OCI-M2 (cell line): ENCODE results near the gene MARS1.

Experiments
- DNase-seq: peaks from one replicate; lab custom pipeline; 2025; ENCODE audit not compliant: unreplicated experiment; lab: John Stamatoyannopoulos, UW

The MARS1 gene

DNA sequence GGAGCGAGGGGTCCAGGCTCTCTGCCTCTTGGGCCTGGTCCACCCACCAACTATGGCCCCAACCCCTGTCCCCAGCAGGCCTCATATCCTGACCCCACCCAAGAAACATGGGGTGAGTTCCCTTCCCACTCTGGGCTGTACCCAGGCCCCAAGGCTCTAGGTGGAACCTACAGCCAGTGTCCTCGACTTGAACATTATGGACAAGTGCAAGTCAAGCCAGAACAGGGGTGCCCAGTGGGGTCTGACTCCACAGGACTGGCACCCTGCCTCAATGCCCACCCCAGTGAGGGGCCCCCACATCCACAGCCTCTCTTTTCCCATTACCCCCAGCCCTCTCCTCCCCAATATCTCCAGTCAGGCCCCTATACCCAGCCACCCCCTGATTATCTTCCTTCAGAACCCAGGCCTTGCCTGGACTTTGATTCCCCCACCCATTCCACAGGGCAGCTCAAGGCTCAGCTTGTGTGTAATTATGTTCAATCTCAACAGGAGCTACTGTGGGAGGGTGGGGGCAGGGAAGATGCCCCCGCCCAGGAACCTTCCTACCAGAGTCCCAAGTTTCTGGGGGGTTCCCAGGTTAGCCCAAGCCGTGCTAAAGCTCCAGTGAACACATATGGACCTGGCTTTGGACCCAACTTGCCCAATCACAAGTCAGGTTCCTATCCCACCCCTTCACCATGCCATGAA is 16.8 kb upstream of the MARS1 start:
- DNase-seq, result no peak

DNA sequence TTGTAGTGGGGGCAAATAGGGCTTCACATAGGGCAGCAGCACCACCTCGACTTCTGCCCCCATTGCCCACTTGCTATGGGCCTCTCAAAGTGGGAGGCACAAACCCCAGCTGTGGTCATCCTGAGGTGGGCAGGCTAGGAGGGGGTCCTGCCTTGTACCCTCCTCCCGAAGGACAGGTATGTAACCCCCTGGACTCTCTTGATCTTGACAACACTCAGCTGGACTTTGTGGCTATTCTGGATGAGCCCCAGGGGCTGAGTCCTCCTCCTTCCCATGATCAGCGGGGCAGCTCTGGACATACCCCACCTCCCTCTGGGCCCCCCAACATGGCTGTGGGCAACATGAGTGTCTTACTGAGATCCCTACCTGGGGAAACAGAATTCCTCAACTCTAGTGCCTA is 16.2 kb upstream of the MARS1 start:
- no peak for DNase-seq

- DNase-seq, result no peak
These were observed 15.5 kb upstream of the MARS1 start for GRCh38 chr12:57472391-57472790.

GRCh38 chr12:57473392-57473791 is 14.5 kb upstream of the MARS1 start:
- DNase-seq, result no peak

- DNase-seq, result no peak
These were observed 14.0 kb upstream of the MARS1 start for GRCh38 chr12:57473886-57474285.

DNA sequence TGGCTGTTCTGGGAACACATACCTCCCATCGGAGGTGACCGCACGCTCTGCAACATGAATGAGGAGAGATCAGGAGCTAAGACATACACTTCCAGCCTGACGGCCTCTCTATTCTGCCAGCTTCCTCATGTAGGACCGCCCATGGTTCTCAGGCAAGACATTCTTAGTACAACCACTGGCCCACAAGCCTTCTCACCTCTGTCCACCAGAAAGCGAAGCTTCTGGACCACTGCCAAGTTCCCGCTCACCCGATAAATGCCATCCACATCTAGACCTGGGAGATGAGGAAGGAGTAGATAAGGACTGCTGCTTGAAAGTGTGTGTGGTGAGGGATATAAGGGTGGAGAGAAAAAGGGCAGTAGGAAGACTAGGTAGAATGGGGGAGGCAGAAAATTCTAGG is 13.4 kb upstream of the MARS1 start:
- no peak for DNase-seq

DNA sequence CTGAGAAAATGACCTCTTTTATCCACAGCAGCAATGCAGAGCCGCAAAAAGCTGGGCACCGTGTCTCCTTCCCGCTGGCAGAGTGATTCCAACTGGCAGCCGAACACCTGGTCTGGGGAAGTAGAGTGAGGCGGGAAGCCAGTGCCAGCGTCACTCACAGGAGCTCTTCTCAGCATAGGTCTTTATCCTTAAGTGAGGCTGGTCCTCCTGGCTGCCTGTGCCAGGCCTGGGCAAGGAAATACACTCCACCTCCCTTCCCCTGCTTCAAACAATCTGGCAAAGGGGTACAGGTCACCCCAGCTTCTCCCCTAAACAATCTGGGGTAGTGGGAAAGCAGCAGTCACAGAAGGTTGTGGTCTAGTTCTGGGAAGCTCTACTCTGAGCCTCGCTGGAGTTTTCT is 13.0 kb upstream of the MARS1 start:
- no peak for DNase-seq

DNA sequence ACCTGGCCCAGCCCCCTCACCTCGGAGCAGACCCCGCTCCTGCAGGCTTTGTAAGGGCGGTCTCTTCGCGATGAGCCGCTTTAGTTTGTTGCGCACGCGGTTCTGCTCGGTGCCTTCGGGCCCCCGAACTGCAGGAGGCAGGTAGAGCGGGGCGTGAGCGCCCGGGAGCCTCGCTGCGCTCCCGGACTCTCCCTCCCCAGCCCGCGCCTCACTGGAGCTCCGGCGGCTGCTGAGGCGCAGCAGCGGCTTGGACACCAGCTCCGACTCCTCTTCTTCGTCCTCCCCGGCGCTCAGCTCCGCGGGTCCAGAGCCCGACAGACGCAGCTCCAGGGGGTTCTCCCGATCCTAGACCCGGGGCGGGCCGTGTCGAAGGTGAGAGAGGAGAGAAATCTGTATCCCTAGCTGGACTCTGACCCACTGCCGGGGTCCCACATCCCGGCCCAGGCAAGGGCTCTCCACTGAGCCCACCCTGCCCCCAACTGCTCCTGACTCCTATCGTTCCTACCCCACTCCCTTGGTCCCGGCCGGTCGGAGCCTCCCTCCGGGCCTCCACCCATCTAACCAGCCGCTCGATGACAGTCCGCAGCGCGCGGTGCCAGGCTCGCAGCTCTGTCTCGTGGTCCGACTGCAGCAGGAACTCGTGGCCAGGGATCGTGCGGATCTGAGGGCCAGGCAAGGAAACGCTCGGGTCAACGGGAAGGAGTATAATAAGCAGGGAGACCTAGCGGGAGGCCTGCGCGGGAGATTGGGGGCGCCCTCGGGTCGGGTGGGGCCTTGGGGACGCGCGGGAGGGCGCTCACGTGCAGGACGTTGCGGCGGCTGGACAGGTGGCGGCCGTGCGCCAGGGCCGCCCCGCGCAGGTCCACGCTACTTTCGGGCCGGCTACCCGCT is 12.4 kb upstream of the MARS1 start:
- no peak for DNase-seq

DNA sequence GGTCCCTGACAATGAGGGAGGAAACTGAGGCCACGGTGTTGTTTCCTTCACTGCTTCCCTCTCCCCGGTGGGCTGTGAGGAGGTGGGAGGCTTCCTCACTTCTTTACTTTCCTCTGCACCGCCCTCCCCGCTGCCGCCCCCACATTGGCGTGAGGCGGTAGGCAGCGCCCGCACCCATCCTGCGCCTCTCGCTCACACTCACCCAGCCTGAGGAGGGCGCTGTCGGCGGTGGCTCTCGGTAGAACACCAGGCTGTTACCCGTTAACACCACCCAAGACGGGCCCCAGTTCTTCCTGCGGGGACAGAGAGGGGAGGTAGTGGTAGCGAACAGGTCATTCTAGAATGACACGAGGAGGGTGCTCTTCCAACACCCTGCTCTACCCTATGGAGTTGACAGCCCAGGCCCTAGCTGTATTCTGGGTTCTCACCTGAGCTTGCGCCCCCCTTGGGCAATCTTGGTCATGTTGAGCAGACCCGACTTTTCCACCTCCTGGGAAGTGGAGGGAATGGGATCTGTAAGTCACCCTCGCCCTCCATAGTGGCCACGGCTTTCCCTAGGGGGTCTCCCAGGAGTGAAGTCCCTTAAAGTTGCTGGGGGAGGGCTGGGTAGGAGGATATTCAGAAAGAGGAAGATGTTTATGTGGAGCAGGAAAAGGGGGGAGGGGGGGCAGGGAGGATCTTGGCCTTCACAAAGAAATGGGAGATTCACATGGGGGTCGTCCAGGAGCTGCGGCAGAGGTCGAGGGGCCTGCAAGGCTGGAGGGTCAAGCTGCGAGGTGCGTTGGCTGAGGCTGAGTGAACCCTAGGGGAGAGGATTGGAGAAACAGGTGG is 11.5 kb upstream of the MARS1 start:
- no peak for DNase-seq

- DNase-seq, result no peak
These were observed 10.7 kb upstream of the MARS1 start for GRCh38 chr12:57476993-57477709.

- DNase-seq, result no peak
These were observed 9.9 kb upstream of the MARS1 start for GRCh38 chr12:57477710-57478681.

GRCh38 chr12:57479043-57479375 is 8.9 kb upstream of the MARS1 start:
- no peak for DNase-seq

DNA sequence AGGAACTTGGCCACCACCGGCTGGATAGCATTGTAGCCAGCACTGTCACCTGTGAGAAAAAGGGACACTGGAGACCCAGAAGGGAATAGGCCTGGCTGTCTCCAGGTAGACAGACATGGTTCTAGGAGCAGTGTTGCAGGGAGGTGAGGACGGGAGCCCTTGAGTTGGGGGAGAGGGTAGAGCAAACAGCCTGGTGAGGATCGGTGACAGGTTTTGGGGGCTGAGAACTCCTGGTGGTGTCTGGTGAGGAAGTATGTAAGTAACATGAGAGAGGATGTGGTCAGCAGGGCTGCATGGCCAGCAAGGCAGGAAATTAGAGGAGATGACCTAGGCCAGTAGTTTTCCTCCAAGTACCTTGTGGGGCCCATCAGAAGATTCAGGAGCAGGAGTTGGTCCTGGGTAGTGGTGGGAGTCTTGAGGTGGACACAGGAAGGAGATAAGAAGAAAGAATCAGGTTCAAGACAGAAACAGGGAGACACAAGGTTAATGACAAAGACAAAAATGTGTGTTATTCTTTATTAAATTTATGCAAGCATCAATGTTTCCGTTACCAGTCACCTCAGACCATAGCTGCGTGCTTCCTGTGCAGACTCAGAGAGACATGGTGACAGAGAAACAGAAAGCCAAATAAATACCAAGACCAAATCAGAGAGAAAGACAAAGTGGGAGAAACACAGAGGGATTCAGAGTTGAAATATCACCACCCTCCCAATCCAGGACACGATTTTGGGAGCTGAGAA is 8.3 kb upstream of the MARS1 start, which contains the start of gene ARHGAP9:
TSS of gene ARHGAP9 (minus strand) at position 491 of the 740 bp plus-strand sequence. CDS start at position 31, 460 bp downstream.
- no peak for DNase-seq

- no peak for DNase-seq
These were observed 6.2 kb upstream of the MARS1 start for GRCh38 chr12:57481671-57482070.

DNA sequence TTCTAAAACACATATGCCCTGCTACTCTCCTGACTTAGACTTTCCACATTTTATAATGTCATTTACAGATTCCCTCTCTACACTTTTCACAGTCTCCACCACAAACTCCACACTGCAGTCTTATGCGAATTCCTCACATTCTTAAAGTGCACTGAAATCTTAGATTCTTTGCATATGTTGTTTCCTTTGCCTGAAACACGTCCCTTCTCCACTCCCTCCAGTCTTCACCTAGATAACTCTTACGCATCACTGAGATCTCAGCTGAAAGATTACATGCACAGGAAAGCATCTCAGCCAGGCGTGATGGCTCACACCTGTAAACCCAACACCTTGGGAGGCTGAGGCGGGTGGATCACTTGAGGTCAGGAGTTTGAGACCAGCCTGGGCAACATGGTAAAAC is 4.4 kb upstream of the MARS1 start:
- no peak for DNase-seq

GRCh38 chr12:57485695-57486094 is 2.2 kb upstream of the MARS1 start:
- DNase-seq, result no peak

- DNase-seq, result no peak
These were observed 742 bp upstream of the MARS1 start for GRCh38 chr12:57487055-57487596.

- DNase-seq, result no peak
These were observed 711 bp downstream of the MARS1 start for GRCh38 chr12:57488402-57489156.
